ENCODE measurements around the gene ASF1B.
"Not testable (repeated sequence)": the region's sequence is repeated elsewhere in the genome, so short reads cannot be mapped to it uniquely, and the experiment has no call there.

Gene ASF1B

DNA sequence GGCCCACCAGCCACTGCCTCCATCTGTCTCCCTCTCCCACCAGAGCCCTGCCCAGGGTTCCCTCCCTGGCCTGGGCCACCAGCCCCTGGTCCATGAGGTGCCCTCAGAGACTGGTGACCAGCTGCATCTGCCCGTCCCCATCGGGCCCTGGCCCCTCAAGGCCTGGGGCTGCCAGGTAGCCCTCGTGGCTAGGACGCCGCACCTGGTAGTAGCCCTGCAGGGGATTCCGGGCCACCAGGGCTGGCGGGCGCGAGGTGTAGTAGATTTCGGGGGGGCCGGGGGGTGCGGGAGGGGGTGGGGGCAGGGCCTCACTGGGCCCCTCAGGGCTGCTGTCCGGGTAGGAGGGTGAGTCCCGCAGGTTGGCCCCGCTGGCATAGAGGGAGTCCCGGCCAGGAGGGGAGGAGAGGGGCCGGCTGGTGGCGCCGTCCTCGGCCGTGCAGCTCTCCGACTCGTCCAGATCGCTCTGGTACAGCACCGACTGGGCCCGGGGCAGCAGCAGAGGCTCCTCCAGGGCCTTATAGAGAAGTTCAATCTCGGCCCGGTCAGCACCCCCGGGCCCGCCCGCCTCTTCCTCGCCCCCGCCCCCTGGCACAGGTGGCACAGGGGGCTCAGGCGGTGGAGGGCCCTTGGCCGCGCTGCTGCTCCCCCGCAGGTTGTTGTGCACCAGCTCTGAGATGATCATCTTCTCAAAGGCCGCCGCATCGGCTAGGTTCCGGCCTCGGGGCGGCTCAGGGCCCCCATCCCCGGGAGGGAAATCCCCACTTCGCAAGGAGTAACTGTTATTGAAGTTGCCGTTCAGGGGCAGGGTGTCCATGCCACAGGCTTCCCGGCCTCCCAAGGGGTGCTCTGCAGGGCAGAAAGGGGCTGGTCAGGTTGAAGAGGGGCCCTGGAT, 14.6 kb upstream of the ASF1B start:
- no peak for FAIRE-seq

DNA sequence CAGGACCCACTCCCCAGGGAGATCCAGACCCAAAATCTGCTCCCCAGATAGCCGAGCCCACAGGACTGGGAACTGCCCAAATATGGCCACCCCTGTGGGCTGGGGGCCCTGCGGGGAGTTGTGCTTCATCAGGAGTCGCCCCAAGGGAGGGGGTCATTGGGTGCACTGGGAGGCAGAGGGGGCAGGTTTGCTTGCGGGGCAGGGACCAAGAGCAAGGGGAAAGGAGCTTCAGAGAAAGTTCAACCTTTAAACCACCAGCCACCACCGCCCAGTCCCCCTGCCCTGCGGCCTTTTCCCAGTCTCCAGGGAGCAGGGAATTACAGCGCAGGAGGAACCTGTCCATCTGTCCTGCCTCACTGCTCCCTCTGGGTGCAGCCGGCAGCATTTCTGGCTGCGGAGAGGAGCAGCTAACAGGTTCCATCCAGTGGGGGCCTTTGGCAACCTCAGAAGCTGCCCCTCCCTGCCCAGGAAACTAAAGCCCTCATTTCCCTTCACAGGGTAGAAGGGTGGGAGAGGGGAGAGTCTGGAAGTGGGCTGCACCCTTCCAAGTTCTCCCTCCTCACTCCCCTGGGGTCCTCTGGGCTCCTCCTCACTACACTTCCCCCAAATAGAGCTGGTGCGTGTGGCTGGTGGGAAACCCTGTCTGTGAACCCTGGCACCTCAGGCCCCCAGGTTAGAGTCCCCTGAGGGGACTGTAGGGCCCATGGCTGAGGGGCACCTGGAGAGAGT, 13.8 kb upstream of the ASF1B start:
- TF ChIP-seq POLR2A (IDR thresholded peaks at IDR 0.05; ENCODE audit: low read depth, low read length), result no peak
- FAIRE-seq, result no peak
- no peak for DNase-seq (ENCODE audit: insufficient read length, low spot score)

More for the DNA sequence above, 14.6 kb upstream of the ASF1B start:
- no peak for DNase-seq (ENCODE audit: insufficient read length, low spot score)
- TF ChIP-seq POLR2A (IDR thresholded peaks at IDR 0.05; ENCODE audit: low read depth, low read length), result no peak

DNA sequence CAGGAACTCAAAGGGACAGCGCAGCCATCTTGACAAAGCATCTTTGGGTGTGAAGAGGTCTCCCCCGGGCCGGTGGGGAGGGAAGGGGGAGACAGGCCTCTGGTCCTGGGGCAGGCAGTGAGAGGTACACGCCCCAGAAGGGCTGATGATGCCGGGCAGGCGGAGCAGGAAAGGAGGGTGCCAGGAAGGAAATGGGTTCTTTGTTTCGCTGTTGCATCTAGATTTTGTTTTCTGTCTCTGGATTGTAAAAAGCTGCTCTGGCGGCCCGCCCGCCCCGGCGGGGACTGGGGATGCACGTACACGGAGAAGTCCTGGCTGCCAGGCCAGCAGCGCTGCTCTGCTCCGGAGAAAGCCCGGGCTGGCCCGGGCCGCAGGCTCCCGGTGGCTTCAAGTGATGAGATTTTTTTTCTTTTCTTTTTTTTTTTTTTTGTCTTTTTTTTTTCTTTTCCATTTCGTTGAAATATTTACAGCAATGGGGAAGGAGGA, 13.2 kb upstream of the ASF1B start:
- DNase-seq (ENCODE audit: insufficient read length, low spot score) (no peak), FAIRE-seq (no peak)
- TF ChIP-seq POLR2A (IDR thresholded peaks at IDR 0.05; ENCODE audit: low read depth, low read length), result no peak

DNA sequence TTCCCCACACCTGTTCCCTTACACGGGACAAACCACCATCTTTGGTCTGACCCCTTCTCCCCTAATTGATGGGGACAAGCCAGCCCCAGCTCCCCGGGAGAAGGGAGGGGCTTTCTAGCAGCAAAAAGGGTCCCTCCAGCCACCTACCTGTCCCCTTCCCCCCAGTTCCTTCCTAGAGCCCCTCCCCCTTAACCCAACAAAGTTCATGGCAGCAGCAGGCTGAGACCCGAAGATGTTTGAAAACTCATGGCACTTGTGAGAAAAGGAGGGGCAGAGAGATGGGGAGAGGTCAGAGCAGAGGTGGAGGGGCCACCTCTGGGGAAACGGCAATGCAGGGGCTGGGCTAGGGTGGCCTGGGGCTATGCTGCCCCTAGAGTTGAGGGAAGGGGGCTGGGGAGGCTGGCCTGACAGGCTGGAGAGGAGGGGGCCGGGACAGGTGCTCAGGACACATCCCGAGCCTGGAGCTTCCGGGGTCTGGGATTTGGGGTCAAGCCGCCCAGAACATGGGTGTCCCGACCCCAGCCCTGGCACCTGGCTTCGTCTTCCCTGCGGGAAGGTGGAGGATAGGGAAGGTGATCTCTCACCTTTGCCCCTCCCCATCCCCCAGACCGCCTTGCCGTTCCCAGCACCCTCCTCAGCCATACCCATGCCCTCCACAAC, 12.5 kb upstream of the ASF1B start:
- FAIRE-seq (no peak), DNase-seq (ENCODE audit: insufficient read length, low spot score) (no peak)
- TF ChIP-seq POLR2A (IDR thresholded peaks at IDR 0.05; ENCODE audit: low read depth, low read length), result no peak

DNA sequence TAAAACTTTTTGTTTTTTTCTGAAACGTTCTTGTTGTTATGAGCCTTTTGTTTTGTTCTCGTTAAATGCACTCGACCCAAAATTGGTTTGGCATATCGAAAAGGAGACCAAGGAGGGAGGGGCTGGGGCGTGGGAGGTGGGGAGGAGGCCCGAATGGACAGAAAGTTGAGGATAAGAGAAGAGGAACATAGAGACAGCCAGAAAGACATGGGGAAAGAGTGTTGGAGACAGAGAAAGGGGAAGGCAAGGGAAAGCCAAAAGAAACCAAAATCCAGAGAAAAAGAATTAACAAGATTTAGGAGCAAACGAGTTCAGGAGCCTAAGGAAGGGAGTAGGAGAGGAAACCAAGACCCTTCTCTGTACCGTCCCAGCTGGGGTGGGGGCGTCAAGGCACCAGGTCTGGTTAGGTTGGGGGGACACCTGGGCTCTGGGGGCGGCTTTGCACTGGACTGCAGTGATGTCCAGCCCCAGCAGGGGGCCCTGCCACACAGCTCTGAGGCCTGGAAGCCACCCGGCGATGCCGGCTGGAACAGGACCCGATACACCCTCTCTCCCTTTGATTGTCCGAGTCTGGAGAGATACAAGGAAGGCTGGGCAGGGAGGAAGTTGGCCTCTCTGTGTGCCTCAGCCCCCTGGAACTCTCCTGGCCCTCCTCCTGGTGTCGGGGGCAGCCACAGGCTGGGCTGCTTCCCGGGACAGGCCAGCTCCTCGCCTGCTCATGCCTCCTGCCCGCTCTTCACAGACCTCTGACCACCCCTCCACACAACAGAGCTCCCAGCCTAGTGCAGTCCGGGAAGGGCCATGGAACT, 11.6 kb upstream of the ASF1B start:
- FAIRE-seq (no peak), DNase-seq (ENCODE audit: insufficient read length, low spot score) (peak; percentile 52)
- no peak for TF ChIP-seq POLR2A (IDR thresholded peaks at IDR 0.05; ENCODE audit: low read depth, low read length)

DNA sequence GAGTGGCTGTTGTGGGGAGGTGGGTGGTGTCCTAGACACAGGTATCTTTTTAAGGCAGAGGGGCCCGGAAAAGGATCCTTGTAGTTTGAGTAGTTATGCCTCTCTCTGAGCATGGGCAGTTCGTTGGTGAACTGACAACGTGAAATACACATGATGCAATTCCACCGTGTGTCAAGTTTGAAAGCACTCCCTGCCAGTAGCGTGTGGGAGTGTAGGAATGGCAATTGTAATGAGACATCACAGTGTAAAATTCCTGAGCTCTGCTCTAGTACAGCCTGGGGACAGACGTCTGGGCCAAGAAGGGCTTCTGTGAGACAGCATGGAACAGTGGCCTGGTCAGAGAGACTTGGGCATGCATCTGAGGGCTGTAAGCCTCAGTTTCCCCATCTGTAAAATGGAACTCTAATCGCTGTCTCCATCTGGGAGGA, 10.4 kb upstream of the ASF1B start:
- FAIRE-seq (no peak), DNase-seq (ENCODE audit: insufficient read length, low spot score) (peak; percentile 76)
- no peak for TF ChIP-seq POLR2A (IDR thresholded peaks at IDR 0.05; ENCODE audit: low read depth, low read length)

DNA sequence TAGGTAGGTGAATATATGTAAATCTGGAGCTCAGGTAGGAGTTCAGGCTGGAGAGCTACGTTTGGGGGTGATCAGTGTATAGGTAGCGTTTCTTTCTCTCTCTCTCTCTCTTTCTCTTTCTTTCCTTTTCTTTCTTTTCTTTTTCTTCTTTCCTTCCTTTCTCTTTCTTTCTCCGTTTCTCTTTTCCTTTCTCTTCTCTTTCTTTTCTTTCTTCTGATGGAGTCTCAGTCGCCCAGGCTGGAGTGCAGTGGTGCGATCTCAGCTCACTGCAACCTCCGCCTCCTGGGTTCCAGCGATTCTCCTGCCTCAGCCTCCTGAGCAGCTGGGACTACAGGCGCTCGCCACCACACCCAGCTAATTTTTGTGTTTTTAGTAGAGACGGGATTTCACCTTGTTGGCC, 9.8 kb upstream of the ASF1B start:
- not testable (repeated sequence) for DNase-seq (ENCODE audit: insufficient read length, low spot score); FAIRE-seq

DNA sequence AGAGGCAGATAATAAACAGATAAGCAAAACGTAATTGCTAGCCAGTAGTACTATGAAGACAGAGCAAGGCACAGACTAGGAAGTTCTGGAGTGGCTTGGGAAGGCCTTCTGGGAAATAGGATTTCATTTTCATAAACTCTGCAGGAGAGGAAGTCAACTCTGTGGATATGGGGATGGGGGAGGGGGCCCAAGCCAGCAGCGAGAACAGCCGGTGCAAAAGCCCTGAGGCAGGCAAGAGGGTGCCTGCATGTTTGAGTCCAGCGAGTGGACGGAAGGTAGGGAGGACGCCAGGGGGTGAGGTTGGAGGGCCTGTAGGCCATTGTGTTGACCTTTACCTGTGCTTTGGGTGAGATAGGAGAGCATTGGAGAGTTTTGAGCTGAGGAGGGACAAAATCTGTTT, 9.0 kb upstream of the ASF1B start:
- FAIRE-seq (no peak), DNase-seq (ENCODE audit: insufficient read length, low spot score) (no peak)
- TF ChIP-seq POLR2A (IDR thresholded peaks at IDR 0.05; ENCODE audit: low read depth, low read length), result no peak

DNA sequence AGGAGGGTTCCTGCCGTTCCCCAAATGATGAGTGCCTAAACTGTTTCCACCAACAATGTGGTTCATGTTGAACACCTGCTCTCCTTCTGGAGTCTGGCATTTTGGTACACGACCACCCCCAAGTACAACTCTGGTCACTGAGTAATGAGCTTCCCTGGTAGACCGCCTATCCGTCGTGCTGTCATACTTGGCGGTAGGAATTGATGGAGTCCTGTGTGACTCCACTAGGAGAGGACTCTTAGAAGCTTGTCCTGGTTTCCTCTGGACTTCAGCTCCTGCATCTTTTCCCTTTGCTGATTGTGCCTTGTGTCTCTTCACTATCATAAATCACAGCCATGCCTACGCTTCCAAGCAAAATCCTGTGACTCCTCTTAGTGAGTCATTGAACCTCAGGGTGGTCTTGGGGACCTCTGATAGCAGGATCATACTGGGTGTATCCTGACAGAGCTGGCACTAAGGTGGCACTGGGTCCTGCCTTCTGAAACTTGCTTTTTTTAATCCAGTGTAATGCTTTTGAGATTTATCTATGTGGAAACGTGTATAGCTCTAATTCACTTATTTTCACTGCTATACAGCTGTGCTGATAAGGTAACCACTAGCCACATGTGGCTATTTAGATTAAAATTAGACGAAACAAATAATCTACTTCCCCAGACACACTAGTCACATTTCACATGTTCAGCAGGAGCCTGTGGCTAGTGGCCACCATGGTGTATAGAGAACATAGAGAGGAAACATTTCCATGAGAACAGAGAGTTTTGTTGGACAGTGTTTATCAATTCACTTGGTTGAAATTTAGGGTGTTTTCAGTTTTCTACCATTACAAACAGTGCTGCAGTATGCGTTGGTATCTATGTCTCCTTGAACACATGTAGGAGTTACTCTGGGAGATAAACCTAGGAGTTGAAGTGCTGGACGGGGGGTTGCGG, 6.1 kb upstream of the ASF1B start:
- no peak for TF ChIP-seq POLR2A (IDR thresholded peaks at IDR 0.05; ENCODE audit: low read depth, low read length)
- DNase-seq (ENCODE audit: insufficient read length, low spot score), result no peak
- FAIRE-seq, result no peak

DNA sequence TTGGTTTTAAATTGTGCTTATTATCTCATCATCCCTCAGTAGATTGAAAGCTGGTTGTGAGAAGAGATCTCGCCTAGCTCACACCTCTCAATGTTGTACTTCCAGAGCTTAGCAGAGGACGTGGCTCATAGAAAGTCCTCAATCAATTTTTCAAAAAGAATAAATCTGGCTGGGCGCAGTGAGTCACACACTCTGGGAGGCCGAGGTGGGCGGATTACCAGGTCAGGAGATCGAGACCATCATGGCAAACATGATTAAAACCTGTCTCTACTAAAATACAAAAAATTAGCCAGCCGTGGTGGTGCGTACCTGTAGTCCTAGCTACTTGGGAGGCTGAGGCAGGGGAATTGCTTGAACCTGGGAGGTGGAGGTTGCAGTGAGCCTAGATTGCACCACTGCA, 4.7 kb upstream of the ASF1B start:
- no peak for DNase-seq (ENCODE audit: insufficient read length, low spot score)
- no peak for FAIRE-seq
- no peak for TF ChIP-seq POLR2A (IDR thresholded peaks at IDR 0.05; ENCODE audit: low read depth, low read length)

DNA sequence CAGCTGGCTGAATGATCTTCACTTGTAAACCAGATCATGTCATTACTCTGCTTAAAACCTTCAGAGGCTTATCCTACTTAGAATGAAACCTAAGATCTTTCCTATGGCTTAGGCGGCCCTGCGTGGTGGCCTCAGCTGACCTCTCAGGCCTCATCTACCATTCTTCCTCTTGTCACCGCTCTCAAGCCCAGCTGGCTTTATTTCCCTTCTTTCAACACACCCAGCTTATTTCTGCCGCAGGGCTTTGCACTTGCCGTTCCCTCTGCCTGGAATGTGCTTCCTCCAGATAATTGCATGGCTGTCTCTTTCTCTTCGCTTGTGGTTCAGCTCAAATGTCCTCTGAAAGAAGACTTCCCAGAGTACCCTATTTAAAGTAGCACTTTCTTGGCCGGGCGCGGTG, 3.6 kb upstream of the ASF1B start:
- no peak for TF ChIP-seq POLR2A (IDR thresholded peaks at IDR 0.05; ENCODE audit: low read depth, low read length)
- FAIRE-seq (no peak), DNase-seq (ENCODE audit: insufficient read length, low spot score) (no peak)

DNA sequence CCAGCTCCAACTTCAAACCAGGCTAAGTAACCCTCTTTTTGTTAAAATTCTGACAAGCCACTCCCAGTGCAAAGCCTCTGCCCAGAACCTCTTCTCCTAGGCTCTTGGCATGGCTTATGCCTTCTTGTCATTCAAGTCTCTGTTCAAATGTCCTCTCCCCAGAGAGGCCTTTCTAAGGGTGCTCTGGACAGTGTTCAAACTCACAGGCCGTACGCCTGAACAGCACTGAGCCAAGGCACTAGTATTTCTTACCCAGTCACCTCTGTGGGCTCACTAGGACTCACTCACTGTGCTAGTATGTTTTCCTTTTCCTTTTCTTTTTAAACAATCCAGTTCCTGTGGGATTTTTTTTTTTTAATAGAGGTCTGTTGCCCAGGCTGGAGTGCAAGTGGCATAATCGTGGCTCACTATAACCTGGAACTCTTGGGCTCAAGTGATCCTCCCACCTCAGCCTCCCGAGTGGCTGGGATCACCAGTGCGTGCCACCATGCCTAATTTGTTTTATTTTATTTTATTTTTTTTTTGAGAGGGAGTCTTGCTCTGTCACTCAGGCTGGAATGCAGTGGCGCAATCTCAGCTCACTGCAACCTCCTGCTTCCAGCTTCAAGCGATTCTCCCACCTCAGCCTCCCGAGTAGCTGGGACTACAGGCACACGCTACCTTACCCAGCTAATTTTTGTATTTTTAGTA, 2.3 kb upstream of the ASF1B start:
- no peak for TF ChIP-seq POLR2A (IDR thresholded peaks at IDR 0.05; ENCODE audit: low read depth, low read length)
- FAIRE-seq (no peak), DNase-seq (ENCODE audit: insufficient read length, low spot score) (no peak)

Measured in H54 (cell line).